Pancreas (tissue), 10 donors: ENCODE results near the gene AZIN2. TPM values are rescaled to one million over a fixed set of nuclear protein-coding genes. Genes with fewer than 3 reads are reported as not detected.

Experiments
- ATAC-seq, 4 donors: fragments of 200-7000 bp; cut with Tn5 transposase; one replicate each; pipeline versions ENCODE4 v1.8.0 to v1.9.1; 2020; ENCODE audit warnings: mild to moderate bottlenecking in 4 of 4, moderate library complexity in 4 of 4
- DNase-seq, 6 donors: peaks; one replicate each; pipeline ENCODE4 v3.0.0-alpha.2; 2020
- FAIRE-seq: peaks from 2 replicates; lab custom pipeline; 2012; peaks lifted over from hg19 to GRCh38; lab: Jason Lieb, UNC
- H3K27ac ChIP-seq, 4 donors: fragments of 200-600 bp; sonication (generic); 1 replicate in 3 of 4; 2 replicates in 1 of 4; pipeline versions ENCODE4 v1.5.0 to v1.8.0; 2020
- H3K27me3 ChIP-seq, 4 donors: fragments of 200-600 bp; one replicate each; pipeline ENCODE4 v1.8.0; 2021
- H3K36me3 ChIP-seq, 3 donors: fragments of 200-600 bp; sonication (generic) in 1 of 3; one replicate each; pipeline versions ENCODE4 v1.5.0 to v1.8.0; 2020 to 2021
- H3K4me1 ChIP-seq, 3 donors: fragments of 200-600 bp; one replicate each; pipeline ENCODE4 v1.8.0; 2021
- H3K4me3 ChIP-seq, 4 donors: fragments of 200-600 bp; sonication (generic) in 2 of 4; one replicate each; pipeline versions ENCODE4 v1.5.0 to v1.8.0; 2020 to 2021
- H3K9me3 ChIP-seq, 4 donors: fragments of 200-600 bp; one replicate each; pipeline ENCODE4 v1.8.0; 2021
- CTCF ChIP-seq, 4 donors: fragments of 200-600 bp; sonication (generic) in 3 of 4; IDR thresholded peaks; one replicate each; pipeline versions ENCODE4 v1.5.0 to v1.8.0; 2021; ENCODE audit warnings: antibody characterized with exemption in 4 of 4
- WGBS, 2 donors: extraction: QIAGEN DNeasy Blood & Tissue Kit; methylation state at CpG; one replicate each; pipeline ENCODE4 v1.1.7; 2013; 5-methylcytosine and 5-hydroxymethylcytosine counted together
- intact Hi-C, 3 donors: fragments of 100-400 bp; cut with DNase I; formaldehyde crosslinking; loops; one replicate each; pipeline versions ENCODE4 v1.11.1 to v1.14.2; 2022
- polyA plus RNA-seq, 2 donors: library from polyadenylated mRNA; stranded (reverse); fragments of 200-250 nt; gene quantifications; one replicate each; pipeline ENCODE4 v1.2.3, GENCODE V29; 2013
- total RNA-seq, 6 donors: library from RNA; stranded (reverse); fragmentation: NEBNext Ultra II Directional in 4 of 6; extraction: Animal tissue kit (Norgen Biotek cat#: 25700) in 4 of 6; gene quantifications; one replicate each; pipeline versions ENCODE4 v1.2.1 to v1.2.4, GENCODE V29; 2021 to 2023
- donor health status: healthy with polysubstance abuse.
- donor health status: DM: no; HTN: no; CAD: no; lungs with moderate emphysema.
- donor health status: DM: no; HTN: no; CAD: no.
- donor health status: control.
- donor health status: control.
- donor health status: Bipolar disorder and iron deficiency.
- donor health status: DM: yes; HTN: yes; CAD: no.
- donor health status: DM: no; HTN: no; CAD: no.
- donor health status: DM: no; HTN: no; CAD: no.
- donor health status: DM: yes; HTN: yes; CAD: no.

Gene AZIN2
- total and polyA plus RNA-seq, 8 donors: 1.2 to 5.0 (median 2.4) TPM

DNA sequence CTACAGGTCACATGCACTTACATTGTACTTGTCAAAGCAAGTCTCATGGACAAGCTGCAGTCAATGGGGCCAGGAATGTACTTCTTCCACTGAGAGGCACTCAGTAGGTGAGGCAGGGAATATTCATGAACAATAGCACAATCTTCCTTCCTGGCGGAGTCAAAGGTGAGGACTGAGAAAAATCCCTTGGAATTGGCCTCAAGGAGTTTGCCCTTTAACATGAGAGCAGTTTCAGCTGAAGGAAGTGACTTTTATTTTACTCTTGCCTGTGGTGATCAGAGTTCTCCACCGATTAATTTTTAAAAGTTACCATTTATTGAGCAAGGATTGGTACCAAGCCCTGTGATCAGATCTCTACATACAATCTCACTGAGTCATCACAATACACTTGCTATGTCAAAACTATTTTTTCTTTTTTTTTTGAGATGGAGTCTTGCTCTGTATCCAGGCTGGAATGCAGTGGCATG lies 33.1 kb upstream of the AZIN2 start:
- no peaks in the 10 kb centered on the region for H3K9me3 ChIP-seq
- no peak for TF ChIP-seq CTCF (IDR thresholded peaks at IDR 0.05)
- no peaks in the 10 kb centered on the region for H3K27me3 ChIP-seq
- no peak overlapping the region for H3K27ac ChIP-seq
- ATAC-seq (no peak), DNase-seq (no peak), FAIRE-seq (no peak)
- H3K4me3 ChIP-seq: no peak overlapping the region
- H3K36me3 ChIP-seq: no peaks in the 10 kb centered on the region
- intact Hi-C loops: no loop called here
- WGBS, 2 donors: 81 to 82% methylated on average over 2 of the region's 2 CpGs
- H3K4me1 ChIP-seq: no peaks in the 10 kb centered on the region

- 74 to 82% methylated on average over 3 of the region's 3 CpGs for WGBS, 2 donors
- Histone ChIP-seq H3K36me3 (no peaks in the 10 kb centered on the region), H3K27ac (no peak overlapping the region), H3K4me3 (no peak overlapping the region), H3K27me3 (no peaks in the 10 kb centered on the region), H3K9me3 (no peaks in the 10 kb centered on the region), H3K4me1 (no peaks in the 10 kb centered on the region)
- FAIRE-seq (no peak), DNase-seq (no peak), ATAC-seq (no peak)
- no peak for TF ChIP-seq CTCF (IDR thresholded peaks at IDR 0.05)
- intact Hi-C loops: no loop called here
Measured at GRCh38 chr1:33048426-33048825, 32.5 kb upstream of the AZIN2 start.

GRCh38 chr1:33049371-33049770 lies 31.6 kb upstream of the AZIN2 start:
- no peaks in the 10 kb centered on the region for H3K4me1 ChIP-seq
- H3K27ac ChIP-seq: no peak overlapping the region
- FAIRE-seq (no peak), DNase-seq (no peak), ATAC-seq (no peak)
- no peaks in the 10 kb centered on the region for H3K36me3 ChIP-seq
- intact Hi-C loops: no loop called here
- no peaks in the 10 kb centered on the region for H3K9me3 ChIP-seq
- WGBS, 2 donors: 83 to 90% methylated on average over 7 of the region's 7 CpGs
- H3K4me3 ChIP-seq: no peak overlapping the region
- TF ChIP-seq CTCF (IDR thresholded peaks at IDR 0.05): no peak
- no peaks in the 10 kb centered on the region for H3K27me3 ChIP-seq

- H3K4me1 ChIP-seq: peaks cover 0 to 5% (median 0%) of the 10 kb centered on the region in 3 donors
- TF ChIP-seq CTCF (IDR thresholded peaks at IDR 0.05): no peak
- no peak overlapping the region for H3K4me3 ChIP-seq
- H3K9me3 ChIP-seq: no peaks in the 10 kb centered on the region
- H3K36me3 ChIP-seq: no peaks in the 10 kb centered on the region
- DNase-seq (no peak), ATAC-seq (peak in 1 of 4 donors; percentile 54), FAIRE-seq (no peak)
- WGBS, 2 donors: 75 to 86% methylated on average over 10 to 16 of the region's 17 CpGs
- no peak overlapping the region for H3K27ac ChIP-seq
- H3K27me3 ChIP-seq: no peaks in the 10 kb centered on the region
- intact Hi-C loops: loop anchor here in 1 of 3 donors (10.0 kb wide), 1 partner anchor 126 kb away; no protein-coding TSS in a partner anchor
Measured at GRCh38 chr1:33050221-33051076, 30.5 kb upstream of the AZIN2 start.
